ENCODE data around the gene INTS3.
"Not testable (repeated sequence)": the region's sequence is repeated elsewhere in the genome, so short reads cannot be mapped to it uniquely, and the experiment has no call there.

The INTS3 gene

GRCh38 chr1:153697191-153698019 is 30.4 kb upstream of the INTS3 start:
- TF ChIP-seq CTCF (conservative IDR thresholded peaks at IDR 0.05) (no peak), ZFX (IDR thresholded peaks at IDR 0.05) (no peak)
- H3K27ac ChIP-seq = no peak overlapping the region

DNA sequence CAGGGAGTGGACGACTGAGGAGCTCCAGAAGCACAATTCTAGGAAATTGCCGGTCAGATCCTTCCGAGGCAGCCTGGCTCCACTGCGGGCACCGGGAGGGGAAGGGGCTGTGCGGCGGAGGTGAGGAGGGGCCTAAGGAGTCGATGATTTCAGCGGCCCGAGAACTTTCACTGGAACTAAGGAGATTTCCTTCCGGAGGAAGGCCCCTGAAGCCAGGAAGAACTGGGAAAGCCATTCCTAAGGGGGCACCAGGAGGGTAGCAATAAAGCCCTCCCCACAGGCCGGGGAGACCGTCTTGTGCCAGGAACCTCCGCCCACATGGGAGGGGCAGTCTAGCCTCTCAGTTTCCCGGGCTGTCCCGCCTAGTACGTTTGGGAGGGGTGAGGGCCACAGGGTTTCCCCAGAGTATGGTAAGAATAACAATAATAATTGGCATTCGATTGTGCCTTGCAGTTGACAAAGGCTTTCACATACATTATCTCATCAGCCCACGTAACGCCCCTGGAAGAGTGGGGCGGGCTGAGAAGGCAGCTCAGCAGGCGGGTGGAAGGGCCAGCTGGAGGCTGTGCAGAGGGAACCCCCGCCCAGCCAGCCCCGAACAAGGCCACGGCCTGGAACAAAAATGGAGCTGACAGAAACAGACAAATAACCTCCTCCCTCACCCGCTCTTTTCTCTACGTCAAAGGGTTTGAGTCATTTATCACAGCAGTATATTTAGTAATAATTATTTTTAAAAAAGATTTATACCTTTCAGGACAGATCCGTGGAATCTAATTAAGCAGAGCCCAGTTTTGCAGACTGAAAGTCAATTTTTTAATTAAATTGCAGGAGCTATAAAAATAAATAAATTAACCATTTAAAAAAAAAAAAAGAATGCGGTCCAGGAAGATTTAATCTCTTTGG is 29.6 kb upstream of the INTS3 start:
- TF ChIP-seq CTCF (conservative IDR thresholded peaks at IDR 0.05) = no peak
- TF ChIP-seq ZFX (IDR thresholded peaks at IDR 0.05) = no peak
- H3K27ac ChIP-seq = no peak overlapping the region

DNA sequence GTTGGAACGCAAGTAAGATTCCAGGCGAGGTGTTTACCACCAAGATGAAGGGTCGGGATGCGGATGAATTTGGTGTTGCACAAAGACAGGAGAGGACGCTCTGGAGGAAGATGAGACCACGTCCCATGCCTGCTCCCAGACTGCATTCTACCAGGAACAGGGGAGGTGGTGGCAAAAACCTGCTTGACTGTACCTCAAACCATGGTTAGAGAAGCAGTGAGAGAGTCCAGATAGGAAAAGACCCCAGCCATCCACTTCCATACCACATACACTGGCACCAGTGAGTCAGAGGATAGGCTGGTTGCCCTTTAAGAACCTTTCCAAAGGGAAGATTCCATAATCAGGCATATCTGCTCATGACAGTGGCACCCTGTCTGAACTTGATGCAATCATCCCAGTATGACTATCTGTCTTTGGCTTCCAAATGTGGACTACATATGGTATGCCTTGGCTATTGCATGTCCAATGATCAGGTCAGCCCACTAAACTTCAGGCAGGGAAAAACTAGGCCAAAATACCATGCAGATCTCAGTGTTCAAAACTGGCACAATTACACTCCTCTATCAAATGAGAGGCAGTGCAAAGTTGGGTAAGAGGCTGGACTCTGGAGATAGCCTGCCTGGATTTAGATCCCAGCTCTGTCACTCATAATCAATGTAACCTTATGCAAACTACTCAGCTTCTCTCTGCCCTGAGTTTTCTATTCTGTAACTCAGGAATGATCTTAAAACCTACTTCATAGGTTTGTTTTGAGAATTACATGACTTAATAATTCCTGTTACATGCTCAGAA is 28.7 kb upstream of the INTS3 start:
- H3K27ac ChIP-seq = no peak overlapping the region
- TF ChIP-seq ZFX (IDR thresholded peaks at IDR 0.05) (no peak), CTCF (conservative IDR thresholded peaks at IDR 0.05) (no peak)

- no peak for TF ChIP-seq CTCF (conservative IDR thresholded peaks at IDR 0.05)
- no peak for TF ChIP-seq ZFX (IDR thresholded peaks at IDR 0.05)
- H3K27ac ChIP-seq = no peak overlapping the region
These were observed 28.1 kb upstream of the INTS3 start for GRCh38 chr1:153699768-153700167.

GRCh38 chr1:153705484-153705883 is 22.4 kb upstream of the INTS3 start:
- TF ChIP-seq ZFX (IDR thresholded peaks at IDR 0.05) (no peak), CTCF (conservative IDR thresholded peaks at IDR 0.05) (no peak)
- no peak overlapping the region for H3K27ac ChIP-seq

DNA sequence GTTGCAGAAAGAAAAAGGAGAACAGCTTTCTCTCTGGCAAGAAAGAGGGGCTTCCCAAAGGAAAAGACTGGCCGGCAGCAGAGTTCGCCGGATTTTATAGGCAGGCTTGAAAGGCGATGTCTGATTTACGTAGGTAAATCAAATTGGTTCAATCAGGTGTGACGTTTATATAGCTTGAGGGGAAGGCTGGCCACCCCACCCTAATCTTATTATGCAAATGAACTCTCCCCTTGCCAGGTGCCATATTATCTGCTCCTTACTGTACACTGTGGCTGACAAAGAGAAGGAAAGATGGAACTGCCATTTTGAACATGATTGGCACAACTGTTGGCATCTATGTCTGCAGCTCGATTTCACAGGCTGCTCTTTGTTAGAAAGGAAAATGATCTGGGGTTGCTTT is 16.8 kb upstream of the INTS3 start:
- TF ChIP-seq CTCF (conservative IDR thresholded peaks at IDR 0.05) (no peak), ZFX (IDR thresholded peaks at IDR 0.05) (no peak)
- no peak overlapping the region for H3K27ac ChIP-seq

DNA sequence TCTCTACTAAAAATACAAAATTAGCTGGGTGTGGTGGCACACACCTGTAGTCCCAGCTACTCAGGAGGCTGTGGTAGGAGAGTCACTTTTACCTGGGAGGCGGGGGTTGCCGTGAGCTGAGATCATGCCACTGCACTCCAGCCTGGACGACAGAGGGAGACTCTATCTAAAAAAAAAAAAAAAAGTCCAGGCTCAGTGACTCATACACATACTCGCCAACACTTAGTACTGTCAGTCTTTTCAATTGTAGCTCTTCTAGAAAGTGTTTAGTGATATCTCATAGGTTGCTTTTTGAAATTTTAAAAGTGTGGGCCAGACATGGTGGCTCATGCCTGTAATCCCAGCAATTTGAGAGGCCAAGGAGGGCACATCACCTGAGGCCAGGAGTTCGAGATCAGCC is 11.6 kb upstream of the INTS3 start:
- not testable (repeated sequence) for H3K27ac ChIP-seq
